SU-DHL-6 (cell line): ENCODE data around the gene FLNB.

ENCODE experiments used
- H2AFZ ChIP-seq: fragments of 200-600 bp; sonication (generic); 2 replicates; pipeline ENCODE4 v1.6.1; 2014; ENCODE audit warnings: low read depth, mild to moderate bottlenecking, moderate library complexity, mixed read lengths, antibody characterized with exemption, low read length; ENCODE audit not compliant: severe bottlenecking
- H3F3A ChIP-seq: fragments of 200-600 bp; shearing (Covaris generic); 2 replicates; pipeline ENCODE4 v1.6.0; 2016; ENCODE audit warnings: antibody characterized with exemption, mild to moderate bottlenecking; ENCODE audit not compliant: insufficient read depth
- H3K27ac ChIP-seq: fragments of 200-600 bp; sonication (generic); 2 replicates; pipeline ENCODE4 v1.5.1; 2016; ENCODE audit warnings: low read depth, mild to moderate bottlenecking, low read length, moderate library complexity, mixed read lengths
- H3K27me3 ChIP-seq: fragments of 200-600 bp; sonication (generic), shearing (Covaris generic); 2 replicates; pipeline ENCODE4 v1.6.0; 2014; ENCODE audit warnings: mild to moderate bottlenecking, low read length
- H3K36me3 ChIP-seq: fragments of 200-600 bp; sonication (generic); 2 replicates; pipeline ENCODE4 v1.6.1; 2014; ENCODE audit warnings: mild to moderate bottlenecking, low read length, mixed read lengths
- H3K4me2 ChIP-seq: fragments of 300-600, 200-600 bp; shearing (Covaris generic), sonication (generic); 2 replicates; pipeline ENCODE4 v1.6.0; 2014; ENCODE audit warnings: low read length, low read depth, mild to moderate bottlenecking; ENCODE audit not compliant: poor library complexity, severe bottlenecking
- H3K4me3 ChIP-seq: fragments of 200-600 bp; sonication (generic); 2 replicates; pipeline ENCODE4 v1.5.1; 2014; ENCODE audit warnings: antibody characterized with exemption, low read length, mild to moderate bottlenecking, mixed read lengths; ENCODE audit not compliant: insufficient read depth, poor library complexity, severe bottlenecking
- H3K79me2 ChIP-seq: fragments of 200-600 bp; sonication (generic); 2 replicates; pipeline ENCODE4 v1.6.1; 2014; ENCODE audit warnings: mild to moderate bottlenecking, low read length, moderate library complexity; ENCODE audit not compliant: insufficient read depth
- H3K9ac ChIP-seq: fragments of 200-600 bp; sonication (generic); 2 replicates; pipeline ENCODE4 v1.7.0; 2014; ENCODE audit warnings: mild to moderate bottlenecking, low read length
- H3K9me2 ChIP-seq: fragments of 200-600 bp; sonication (generic); replicated peaks from 2 replicates; pipeline ENCODE4 v1.6.1; 2014; ENCODE audit warnings: low read length; ENCODE audit not compliant: insufficient read depth
- H3K9me3 ChIP-seq: fragments of 200-600 bp; sonication (generic); 2 replicates; pipeline ENCODE4 v1.6.1; 2014; ENCODE audit warnings: low read length, mixed read lengths; ENCODE audit not compliant: insufficient read depth
- H4K20me1 ChIP-seq: fragments of 200-600 bp; sonication (generic); 2 replicates; pipeline ENCODE4 v1.6.1; 2014; ENCODE audit warnings: low read depth, mild to moderate bottlenecking, antibody characterized with exemption, low read length, moderate library complexity, mixed read lengths
- CTCF ChIP-seq: fragments of 200-600 bp; sonication (generic); IDR thresholded peaks from one replicate; pipeline ENCODE4 v1.5.1; 2017; ENCODE audit warnings: antibody characterized with exemption, mild to moderate bottlenecking, low read length, moderate library complexity; ENCODE audit not compliant: insufficient read depth, poor library complexity, severe bottlenecking
- EZH2phosphoT487 ChIP-seq: fragments of 200-600 bp; sonication (generic), shearing (Covaris generic); conservative IDR thresholded peaks from 2 replicates; pipeline ENCODE4 v1.6.1; 2018; ENCODE audit warnings: mild to moderate bottlenecking, antibody characterized with exemption, low read length, moderate library complexity, mixed read lengths

The FLNB gene

GRCh38 chr3:58173669-58174398, 165.6 kb downstream of the FLNB start:
- no peak overlapping the region for H3K27ac ChIP-seq
- no peak overlapping the region for H2AFZ ChIP-seq
- H3F3A ChIP-seq, result no peaks in the 10 kb centered on the region
- no peaks in the 10 kb centered on the region for H3K36me3 ChIP-seq
- no peak for TF ChIP-seq CTCF
- TF ChIP-seq EZH2phosphoT487, result no peak
- no peaks in the 10 kb centered on the region for H3K27me3 ChIP-seq
- H3K9me3 ChIP-seq, result no peaks in the 10 kb centered on the region
- no peaks in the 10 kb centered on the region for H3K9me2 ChIP-seq
- H3K79me2 ChIP-seq, result no peaks in the 10 kb centered on the region
- no peaks in the 10 kb centered on the region for H4K20me1 ChIP-seq
- H3K9ac ChIP-seq, result no peak overlapping the region
- no peak overlapping the region for H3K4me3 ChIP-seq
- no peak overlapping the region for H3K4me2 ChIP-seq

- Histone ChIP-seq H3K79me2 (no peaks in the 10 kb centered on the region), H3K4me2 (no peak overlapping the region), H3F3A (no peaks in the 10 kb centered on the region), H3K27ac (no peak overlapping the region), H3K4me3 (no peak overlapping the region), H3K9ac (no peak overlapping the region), H3K27me3 (no peaks in the 10 kb centered on the region), H4K20me1 (no peaks in the 10 kb centered on the region), H3K36me3 (no peaks in the 10 kb centered on the region), H3K9me3 (no peaks in the 10 kb centered on the region), H3K9me2 (no peaks in the 10 kb centered on the region), H2AFZ (no peak overlapping the region)
- TF ChIP-seq EZH2phosphoT487 (no peak), CTCF (no peak)
These were observed 166.9 kb downstream of the FLNB start for GRCh38 chr3:58175187-58175436.

- H3K4me2 ChIP-seq, result no peak overlapping the region
- no peaks in the 10 kb centered on the region for H3K27me3 ChIP-seq
- H3K36me3 ChIP-seq, result no peaks in the 10 kb centered on the region
- no peak for TF ChIP-seq CTCF
- no peaks in the 10 kb centered on the region for H3K9me2 ChIP-seq
- no peak overlapping the region for H2AFZ ChIP-seq
- no peaks in the 10 kb centered on the region for H4K20me1 ChIP-seq
- no peak overlapping the region for H3K9ac ChIP-seq
- no peaks in the 10 kb centered on the region for H3F3A ChIP-seq
- no peak overlapping the region for H3K4me3 ChIP-seq
- no peaks in the 10 kb centered on the region for H3K9me3 ChIP-seq
- H3K79me2 ChIP-seq, result no peaks in the 10 kb centered on the region
- no peak overlapping the region for H3K27ac ChIP-seq
These were observed 167.4 kb downstream of the FLNB start for GRCh38 chr3:58175437-58176184.
